Erythroblast (primary cell): ENCODE data around the gene ERC2.

Experiments
- GATA1 ChIP-seq: IDR thresholded peaks from 2 replicates; pipeline ENCODE4 v1.6.1; 2011; ENCODE audit warnings: low read depth, mild to moderate bottlenecking, control low read depth, low read length, moderate library complexity
- POLR2A ChIP-seq: IDR thresholded peaks from 2 replicates; pipeline ENCODE4 v1.6.1; 2011; ENCODE audit warnings: mild to moderate bottlenecking, low read length

DNA sequence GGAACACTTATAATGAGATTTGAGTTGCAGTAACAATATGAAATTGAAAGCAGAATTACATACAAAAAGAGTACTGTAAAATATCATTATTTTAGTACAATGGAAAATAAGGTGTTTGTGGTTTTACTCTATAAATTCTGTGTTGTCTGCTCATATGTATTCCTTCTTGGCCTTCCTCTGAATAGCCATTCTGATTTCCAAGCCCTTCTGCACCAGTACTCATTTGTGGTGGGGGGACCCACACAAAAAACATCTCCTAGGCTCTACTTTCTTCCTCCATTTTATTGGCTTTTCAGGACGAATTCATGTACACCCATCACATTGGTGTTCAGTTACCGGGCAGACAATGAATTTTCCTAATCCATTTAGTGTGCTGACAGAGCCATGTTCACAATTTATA lies 338.2 kb downstream of the ERC2 start:
- TF ChIP-seq POLR2A = no peak
- no peak for TF ChIP-seq GATA1
